Sigmoid colon (tissue), 7 donors: ENCODE measurements around the gene EEA1. TPM values are rescaled to one million over a fixed set of nuclear protein-coding genes. Genes with fewer than 3 reads are reported as not detected.

Experiments
- DNase-seq: peaks from one replicate; pipeline ENCODE4 v3.0.0-alpha.2; 2019
- H3K27ac ChIP-seq, 4 donors: fragments of 200-600 bp; sonication (generic); one replicate each; pipeline ENCODE4 v1.5.1; 2016 to 2019; ENCODE audit warnings: mild to moderate bottlenecking in 1 of 4
- H3K27me3 ChIP-seq, 3 donors: fragments of 200-600 bp; sonication (generic); one replicate each; pipeline ENCODE4 v1.5.1; 2019; ENCODE audit warnings: mild to moderate bottlenecking in 1 of 3
- H3K36me3 ChIP-seq, 4 donors: fragments of 200-600 bp; sonication (generic); one replicate each; pipeline ENCODE4 v1.5.1; 2016 to 2019
- H3K4me1 ChIP-seq, 4 donors: fragments of 200-600 bp; sonication (generic); one replicate each; pipeline ENCODE4 v1.5.1; 2017 to 2019
- H3K4me3 ChIP-seq, 4 donors: fragments of 200-600 bp; sonication (generic); one replicate each; pipeline ENCODE4 v1.5.1; 2017 to 2019; ENCODE audit warnings: mild to moderate bottlenecking in 2 of 4, moderate library complexity in 1 of 4
- H3K9me3 ChIP-seq, 4 donors: fragments of 200-600 bp in 3 of 4; sonication (generic) in 3 of 4; one replicate each; pipeline versions ENCODE4 v1.5.1 to v1.6.1; 2013 to 2019
- CTCF ChIP-seq, 4 experiments: fragments of 450-650 bp in 3 of 4; fragments of 200-600 bp in 1 of 4; IDR thresholded peaks; one replicate each; pipeline ENCODE4 v1.5.1; 2016 to 2019; ENCODE audit warnings: antibody characterized with exemption in 4 of 4, mild to moderate bottlenecking in 3 of 4, moderate library complexity in 2 of 4
- EP300 ChIP-seq, 4 donors: sonication (generic); formaldehyde crosslinking; IDR thresholded peaks; one replicate each; pipeline ENCODE4 v1.6.1; 2017; ENCODE audit warnings: antibody characterized with exemption in 4 of 4
- POLR2A ChIP-seq, 2 donors: fragments of 450-650 bp; IDR thresholded peaks; one replicate each; pipeline ENCODE4 v1.6.1; 2016; ENCODE audit warnings: antibody characterized with exemption in 2 of 2, mild to moderate bottlenecking in 2 of 2, moderate library complexity in 2 of 2
- POLR2AphosphoS5 ChIP-seq, 4 donors: sonication (generic); formaldehyde crosslinking; IDR thresholded peaks; one replicate each; pipeline ENCODE4 v1.6.1; 2017; ENCODE audit warnings: antibody characterized with exemption in 4 of 4
- WGBS, 2 donors: extraction: QIAGEN DNeasy Blood & Tissue Kit; methylation state at CpG; one replicate each; pipeline ENCODE4 v1.1.7; 2013; 5-methylcytosine and 5-hydroxymethylcytosine counted together
- intact Hi-C: fragments of 100-400 bp; cut with DNase I; formaldehyde crosslinking; loops from one replicate; pipeline ENCODE4 v1.15.1; 2023
- polyA plus RNA-seq, 3 donors: library from polyadenylated mRNA; stranded (reverse); fragments of 200-250 nt; gene quantifications; one replicate each; pipeline ENCODE4 v1.2.3, GENCODE V29; 2013
- total RNA-seq, 4 donors: library from RNA; depleted of rRNA; stranded (reverse); fragments of >200 nt; gene quantifications; one replicate each; pipeline ENCODE4 v1.1.0, GENCODE V29; 2016
- donor health status: healthy with polysubstance abuse.
- donor health status: Bipolar disorder and iron deficiency.
- donor health status: healthy.

The EEA1 gene
- total and polyA plus RNA-seq, 7 donors, result 3.0 to 40.2 (median 17.9) TPM

GRCh38 chr12:92955997-92956663 lies 27.0 kb upstream of the EEA1 start:
- Histone ChIP-seq H3K4me1 (peaks cover 0 to 11% (median 2%) of the 10 kb centered on the region in 4 donors), H3K27me3 (no peaks in the 10 kb centered on the region), H3K4me3 (no peak overlapping the region), H3K9me3 (peaks cover 0 to 8% (median 0%) of the 10 kb centered on the region in 4 donors), H3K27ac (no peak overlapping the region), H3K36me3 (no peaks in the 10 kb centered on the region)
- intact Hi-C loops, result no loop called here
- TF ChIP-seq EP300 (IDR thresholded peaks at IDR 0.05), result no peak
- no peak for TF ChIP-seq POLR2A (IDR thresholded peaks at IDR 0.05)
- no peak for TF ChIP-seq POLR2AphosphoS5 (IDR thresholded peaks at IDR 0.05)
- no peak for TF ChIP-seq CTCF (IDR thresholded peaks at IDR 0.05)
- no peak for DNase-seq
- 81 to 87% methylated on average over 2 of the region's 2 CpGs for WGBS, 2 donors

GRCh38 chr12:92953747-92954146 lies 24.7 kb upstream of the EEA1 start:
- no peaks in the 10 kb centered on the region for H3K27me3 ChIP-seq
- H3K4me1 ChIP-seq, result peaks cover 0 to 11% (median 2%) of the 10 kb centered on the region in 4 donors
- no peak overlapping the region for H3K4me3 ChIP-seq
- TF ChIP-seq POLR2A (IDR thresholded peaks at IDR 0.05), result no peak
- TF ChIP-seq CTCF (IDR thresholded peaks at IDR 0.05), result no peak
- peaks cover 0 to 8% (median 0%) of the 10 kb centered on the region in 4 donors for H3K9me3 ChIP-seq
- 79 to 97% methylated on average over 5 of the region's 5 CpGs for WGBS, 2 donors
- no peak for DNase-seq
- no peak overlapping the region for H3K27ac ChIP-seq
- no peaks in the 10 kb centered on the region for H3K36me3 ChIP-seq
- intact Hi-C loops, result no loop called here

- H3K4me1 ChIP-seq, result peaks cover 0 to 11% (median 2%) of the 10 kb centered on the region in 4 donors
- peaks cover 0 to 8% (median 0%) of the 10 kb centered on the region in 4 donors for H3K9me3 ChIP-seq
- H3K4me3 ChIP-seq, result no peak overlapping the region
- intact Hi-C loops, result no loop called here
- no peak overlapping the region for H3K27ac ChIP-seq
- H3K27me3 ChIP-seq, result no peaks in the 10 kb centered on the region
- 76 to 77% methylated on average over 7 of the region's 7 CpGs for WGBS, 2 donors
- no peaks in the 10 kb centered on the region for H3K36me3 ChIP-seq
- TF ChIP-seq POLR2AphosphoS5 (IDR thresholded peaks at IDR 0.05) (peak in 3 of 4 donors; percentile 48 to 53 (median 50)), EP300 (IDR thresholded peaks at IDR 0.05) (peak in 1 of 4 donors; percentile 67), POLR2A (IDR thresholded peaks at IDR 0.05) (no peak), CTCF (IDR thresholded peaks at IDR 0.05) (no peak)
- DNase-seq, result no peak
Measured at GRCh38 chr12:92952394-92952793, 23.3 kb upstream of the EEA1 start.

GRCh38 chr12:92951006-92951405 lies 21.9 kb upstream of the EEA1 start:
- Histone ChIP-seq H3K9me3 (peaks cover 0 to 8% (median 0%) of the 10 kb centered on the region in 4 donors), H3K4me3 (no peak overlapping the region), H3K27me3 (no peaks in the 10 kb centered on the region), H3K27ac (no peak overlapping the region), H3K36me3 (no peaks in the 10 kb centered on the region), H3K4me1 (peaks cover 0 to 11% (median 2%) of the 10 kb centered on the region in 4 donors)
- WGBS, 2 donors, result 95 to 96% methylated on average over 4 of the region's 4 CpGs
- no peak for DNase-seq
- intact Hi-C loops, result no loop called here
- TF ChIP-seq POLR2AphosphoS5 (IDR thresholded peaks at IDR 0.05), result no peak

GRCh38 chr12:92950011-92950410 lies 20.9 kb upstream of the EEA1 start:
- H3K27me3 ChIP-seq, result no peaks in the 10 kb centered on the region
- no peaks in the 10 kb centered on the region for H3K36me3 ChIP-seq
- intact Hi-C loops, result no loop called here
- peaks cover 0 to 11% (median 2%) of the 10 kb centered on the region in 4 donors for H3K4me1 ChIP-seq
- H3K4me3 ChIP-seq, result no peak overlapping the region
- peaks cover 0 to 8% (median 0%) of the 10 kb centered on the region in 4 donors for H3K9me3 ChIP-seq
- DNase-seq, result no peak
- TF ChIP-seq CTCF (IDR thresholded peaks at IDR 0.05), result no peak
- no peak for TF ChIP-seq POLR2AphosphoS5 (IDR thresholded peaks at IDR 0.05)
- no peak for TF ChIP-seq EP300 (IDR thresholded peaks at IDR 0.05)
- TF ChIP-seq POLR2A (IDR thresholded peaks at IDR 0.05), result no peak
- 29 to 81% methylated on average over 4 of the region's 4 CpGs for WGBS, 2 donors
- no peak overlapping the region for H3K27ac ChIP-seq
